Measurements from ENCODE around the gene CTIF. TPM values are rescaled to one million over a fixed set of nuclear protein-coding genes. Genes with fewer than 3 reads are reported as not detected.

The CTIF gene
- total RNA-seq, 5 donors from 2014 or later (not counting 1 experiment from before 2014, with no cell fraction given): 3.2 to 6.7 (median 4.7) TPM

DNA sequence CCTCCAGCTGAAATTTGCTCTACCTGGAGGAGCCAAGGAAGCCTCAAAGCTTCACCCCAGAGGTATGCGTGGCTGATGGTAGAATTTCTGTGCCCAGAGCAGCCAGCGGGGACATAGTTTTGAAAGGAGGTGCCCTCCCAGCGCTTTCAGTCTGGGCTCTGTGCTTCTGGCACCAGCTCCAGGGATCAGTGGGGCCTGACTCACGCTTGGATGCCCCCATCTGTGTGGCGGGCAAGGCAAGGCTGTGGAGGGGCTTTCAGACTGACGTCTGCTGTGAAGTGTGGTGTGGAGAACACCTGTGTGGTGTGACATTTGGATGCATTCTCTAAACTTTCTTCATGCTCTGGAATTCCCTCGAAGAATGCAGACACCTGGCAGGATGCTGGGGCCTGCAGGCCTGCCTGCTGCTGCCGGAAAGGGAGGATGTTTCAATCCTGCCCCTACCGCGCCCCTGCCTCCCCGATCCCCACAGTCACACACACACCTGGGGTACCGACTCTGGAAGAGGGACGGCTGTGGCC lies 84.1 kb downstream of the CTIF start:
- Histone ChIP-seq H3K9me3 (no peaks in the 10 kb centered on the region), H3K27me3 (replicated peaks in 1 of 2; ENCODE audit: control insufficient read depth in 2 of 2, extremely low read depth in 1 of 2, insufficient read depth in 2 of 2, low read length in 1 of 2) (no peaks in the 10 kb centered on the region), H3K4me3 (ENCODE audit: control insufficient read depth in 1 of 2, extremely low read depth in 1 of 2, low read length in 1 of 2) (no peak overlapping the region), H3K36me3 (ENCODE audit: control insufficient read depth in 2 of 2, extremely low read depth in 1 of 2, insufficient read depth in 1 of 2, low read length in 1 of 2) (no peaks in the 10 kb centered on the region), H3K4me1 (ENCODE audit: control insufficient read depth in 1 of 2, extremely low read depth in 1 of 2, insufficient read depth in 2 of 2, low read length in 2 of 2) (no peaks in the 10 kb centered on the region), H3K27ac (ENCODE audit: low read length) (no peak overlapping the region)
- ATAC-seq (replicated peaks in 1 of 4) (no peak), DNase-seq (no peak)
- WGBS (ENCODE audit: insufficient coverage): 85% methylated on average over 4 of the region's 13 CpGs
- Mint-ChIP-seq H3K27me3 (peaks cover 0 to 5% of the 10 kb centered on the region in 2 donors), H3K4me1 (no peaks in the 10 kb centered on the region), H3K27ac (no peak overlapping the region), H3K36me3 (no peaks in the 10 kb centered on the region), H3K9me3 (no peaks in the 10 kb centered on the region), H3K4me3 (no peak overlapping the region)
- CTCF ChIA-PET: interaction anchor here in 1 of 2 donors (0.6 kb wide), 1 partner anchor 171 kb away, joined by 3 read pairs; no protein-coding TSS in a partner anchor
- POLR2A ChIA-PET: no interaction called here

DNA sequence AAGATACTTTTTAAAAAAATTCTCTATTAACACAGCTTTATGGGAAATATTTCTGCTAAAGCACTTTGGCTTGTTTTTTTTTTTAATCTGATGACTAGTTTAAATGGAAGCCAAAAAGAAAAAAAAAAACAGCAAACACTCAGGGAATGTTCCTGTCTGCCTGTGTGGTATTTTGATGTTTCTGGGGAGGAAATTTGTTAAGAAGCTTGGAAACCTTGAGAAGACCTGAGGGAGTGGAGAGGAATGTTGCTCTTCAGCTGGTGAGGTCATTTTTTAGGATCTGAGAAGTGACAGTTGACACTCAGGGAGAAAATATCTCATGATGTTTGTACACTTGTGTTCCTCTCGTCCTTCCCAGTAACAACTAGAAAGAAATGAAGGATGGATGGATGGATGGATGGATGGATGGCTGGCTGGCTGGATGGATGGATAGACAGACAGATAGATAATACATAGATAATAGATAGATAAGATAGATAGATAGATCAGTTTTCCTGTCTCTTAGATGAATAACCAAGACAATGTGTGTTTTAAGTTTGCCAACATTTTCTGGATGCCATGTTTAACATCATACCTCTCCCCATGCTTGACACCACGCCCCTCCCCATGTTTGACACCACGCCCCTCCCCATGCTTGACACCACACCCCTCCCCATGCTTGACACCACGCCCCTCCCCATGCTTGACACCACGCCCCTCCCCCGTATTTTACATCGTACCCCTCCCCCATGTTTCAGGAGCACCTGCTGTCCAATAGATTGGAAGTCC lies 84.8 kb downstream of the CTIF start:
- DNase-seq (no peak), ATAC-seq (replicated peaks in 1 of 4) (no peak)
- Histone ChIP-seq H3K4me3 (ENCODE audit: control insufficient read depth in 1 of 2, extremely low read depth in 1 of 2, low read length in 1 of 2) (no peak overlapping the region), H3K36me3 (ENCODE audit: control insufficient read depth in 2 of 2, extremely low read depth in 1 of 2, insufficient read depth in 1 of 2, low read length in 1 of 2) (no peaks in the 10 kb centered on the region), H3K9me3 (no peaks in the 10 kb centered on the region), H3K4me1 (ENCODE audit: control insufficient read depth in 1 of 2, extremely low read depth in 1 of 2, insufficient read depth in 2 of 2, low read length in 2 of 2) (no peaks in the 10 kb centered on the region), H3K27me3 (replicated peaks in 1 of 2; ENCODE audit: control insufficient read depth in 2 of 2, extremely low read depth in 1 of 2, insufficient read depth in 2 of 2, low read length in 1 of 2) (no peaks in the 10 kb centered on the region), H3K27ac (ENCODE audit: low read length) (no peak overlapping the region)
- no peaks in the 10 kb centered on the region for H3K4me1 Mint-ChIP-seq
- no peak overlapping the region for H3K4me3 Mint-ChIP-seq
- 60% methylated on average over 1 of the region's 7 CpGs for WGBS (ENCODE audit: insufficient coverage)
- no peaks in the 10 kb centered on the region for H3K9me3 Mint-ChIP-seq
- ChIA-PET CTCF (interaction anchor here in 1 of 2 donors (0.6 kb wide), 1 partner anchor 171 kb away, joined by 3 read pairs; no protein-coding TSS in a partner anchor), POLR2A (no interaction called here)
- no peak overlapping the region for H3K27ac Mint-ChIP-seq
- no peaks in the 10 kb centered on the region for H3K36me3 Mint-ChIP-seq
- H3K27me3 Mint-ChIP-seq: peaks cover 0 to 5% of the 10 kb centered on the region in 2 donors

DNA sequence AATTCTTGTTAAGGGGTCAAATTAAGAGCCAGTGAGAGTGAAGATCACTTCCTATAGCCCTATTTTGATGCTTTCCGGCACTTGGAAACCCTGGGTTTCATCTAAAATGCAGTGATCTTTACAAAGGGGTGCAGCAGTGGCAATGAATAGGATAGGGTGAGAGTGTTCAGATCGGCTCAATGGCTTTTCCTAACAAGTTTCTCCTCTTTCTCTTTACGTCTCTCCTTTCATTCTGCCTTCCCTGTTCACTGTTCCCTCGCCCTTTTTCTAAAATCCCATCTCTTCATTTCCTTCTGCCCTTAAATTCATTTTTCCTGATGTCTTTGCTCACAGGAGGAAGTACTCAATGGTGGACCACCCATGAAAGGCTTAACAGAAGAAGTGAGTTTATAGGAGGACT lies 86.0 kb downstream of the CTIF start:
- H3K4me1 ChIP-seq (ENCODE audit: control insufficient read depth in 1 of 2, extremely low read depth in 1 of 2, insufficient read depth in 2 of 2, low read length in 2 of 2): no peaks in the 10 kb centered on the region
- Mint-ChIP-seq H3K9me3 (no peaks in the 10 kb centered on the region), H3K27me3 (peaks cover 0 to 5% of the 10 kb centered on the region in 2 donors), H3K27ac (no peak overlapping the region), H3K4me1 (no peaks in the 10 kb centered on the region), H3K36me3 (no peaks in the 10 kb centered on the region), H3K4me3 (no peak overlapping the region)
- no peak overlapping the region for H3K27ac ChIP-seq (ENCODE audit: low read length)
- no peaks in the 10 kb centered on the region for H3K9me3 ChIP-seq
- 100% methylated on average over 1 of the region's 4 CpGs for WGBS (ENCODE audit: insufficient coverage)
- ATAC-seq (replicated peaks in 1 of 4): no peak
- ChIA-PET POLR2A (no interaction called here), CTCF (no interaction called here)
- no peak overlapping the region for H3K4me3 ChIP-seq (ENCODE audit: control insufficient read depth in 1 of 2, extremely low read depth in 1 of 2, low read length in 1 of 2)
- no peaks in the 10 kb centered on the region for H3K27me3 ChIP-seq (replicated peaks in 1 of 2; ENCODE audit: control insufficient read depth in 2 of 2, extremely low read depth in 1 of 2, insufficient read depth in 2 of 2, low read length in 1 of 2)
- H3K36me3 ChIP-seq (ENCODE audit: control insufficient read depth in 2 of 2, extremely low read depth in 1 of 2, insufficient read depth in 1 of 2, low read length in 1 of 2): no peaks in the 10 kb centered on the region
- no peak for DNase-seq

DNA sequence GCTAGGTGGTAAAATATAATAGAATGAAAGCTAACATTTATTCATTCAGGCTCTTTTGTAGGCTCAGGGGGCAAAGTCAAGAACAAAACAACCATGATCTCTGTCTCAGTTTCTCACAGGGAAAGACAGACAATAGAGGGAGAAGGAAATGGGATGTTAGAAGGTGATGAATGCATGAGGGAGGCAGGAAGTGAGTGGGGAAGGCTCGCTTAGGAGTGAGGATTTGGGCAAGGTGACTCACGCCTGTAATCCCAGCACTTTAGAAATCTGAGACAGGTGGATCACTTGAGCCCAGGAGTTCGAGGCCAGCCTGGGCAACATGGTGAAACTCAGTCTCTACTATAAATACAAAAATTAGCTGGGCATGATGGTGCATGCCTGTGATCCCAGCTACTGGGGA lies 88.4 kb downstream of the CTIF start:
- no peak overlapping the region for H3K27ac Mint-ChIP-seq
- no peak overlapping the region for H3K4me3 Mint-ChIP-seq
- Histone ChIP-seq H3K4me1 (ENCODE audit: control insufficient read depth in 1 of 2, extremely low read depth in 1 of 2, insufficient read depth in 2 of 2, low read length in 2 of 2) (no peaks in the 10 kb centered on the region), H3K27ac (ENCODE audit: low read length) (no peak overlapping the region), H3K9me3 (no peaks in the 10 kb centered on the region), H3K27me3 (replicated peaks in 1 of 2; ENCODE audit: control insufficient read depth in 2 of 2, extremely low read depth in 1 of 2, insufficient read depth in 2 of 2, low read length in 1 of 2) (no peaks in the 10 kb centered on the region), H3K4me3 (ENCODE audit: control insufficient read depth in 1 of 2, extremely low read depth in 1 of 2, low read length in 1 of 2) (no peak overlapping the region), H3K36me3 (ENCODE audit: control insufficient read depth in 2 of 2, extremely low read depth in 1 of 2, insufficient read depth in 1 of 2, low read length in 1 of 2) (no peaks in the 10 kb centered on the region)
- ATAC-seq (replicated peaks in 1 of 4) (no peak), DNase-seq (no peak)
- no peaks in the 10 kb centered on the region for H3K4me1 Mint-ChIP-seq
- no peaks in the 10 kb centered on the region for H3K36me3 Mint-ChIP-seq
- H3K9me3 Mint-ChIP-seq: no peaks in the 10 kb centered on the region
- ChIA-PET POLR2A (no interaction called here), CTCF (no interaction called here)
- 63% methylated on average over 2 of the region's 3 CpGs for WGBS (ENCODE audit: insufficient coverage)
- H3K27me3 Mint-ChIP-seq: no peaks in the 10 kb centered on the region

DNA sequence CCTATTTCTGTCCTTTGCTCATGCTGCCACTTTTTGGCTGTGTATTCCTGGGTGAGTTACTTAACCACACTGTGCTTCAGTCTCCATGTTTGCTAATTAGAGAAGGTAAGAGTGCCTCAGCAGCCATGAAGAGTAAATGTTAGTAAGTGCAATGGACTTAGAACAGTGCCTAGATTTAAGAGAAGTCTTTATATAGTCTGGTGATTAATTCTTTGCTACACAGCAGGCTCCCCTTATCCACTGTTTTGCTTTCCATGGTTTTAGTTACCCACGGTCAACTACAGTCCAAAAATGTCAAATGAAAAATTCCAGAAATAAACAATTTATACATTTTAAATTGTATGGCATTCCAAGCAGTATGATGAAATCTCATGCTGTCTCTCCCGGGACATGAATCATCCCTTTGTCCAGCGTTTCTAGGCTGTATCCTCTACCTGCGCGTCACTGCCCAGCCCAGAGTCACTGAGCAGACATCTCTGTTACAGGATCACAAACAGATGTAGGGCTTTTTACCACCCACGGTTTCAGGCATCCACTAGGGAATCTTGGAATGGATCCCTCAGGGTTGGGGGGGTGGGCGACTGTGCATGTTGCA lies 91.0 kb downstream of the CTIF start:
- POLR2A ChIA-PET: no interaction called here
- ATAC-seq (replicated peaks in 1 of 4): no peak
- no CpG with 5 or more reads among the region's 7 CpGs for WGBS (ENCODE audit: insufficient coverage)
- no peak overlapping the region for H3K27ac Mint-ChIP-seq
- no peaks in the 10 kb centered on the region for H3K9me3 Mint-ChIP-seq
- DNase-seq: no peak
- no peaks in the 10 kb centered on the region for H3K36me3 Mint-ChIP-seq
- H3K4me1 Mint-ChIP-seq: no peaks in the 10 kb centered on the region
- H3K27me3 Mint-ChIP-seq: peaks cover 0 to 3% of the 10 kb centered on the region in 2 donors
- no peak overlapping the region for H3K27ac ChIP-seq (ENCODE audit: low read length)
- no peaks in the 10 kb centered on the region for H3K27me3 ChIP-seq (replicated peaks in 1 of 2; ENCODE audit: control insufficient read depth in 2 of 2, extremely low read depth in 1 of 2, insufficient read depth in 2 of 2, low read length in 1 of 2)
- no peaks in the 10 kb centered on the region for H3K9me3 ChIP-seq
- no peak overlapping the region for H3K4me3 ChIP-seq (ENCODE audit: control insufficient read depth in 1 of 2, extremely low read depth in 1 of 2, low read length in 1 of 2)
- no peaks in the 10 kb centered on the region for H3K36me3 ChIP-seq (ENCODE audit: control insufficient read depth in 2 of 2, extremely low read depth in 1 of 2, insufficient read depth in 1 of 2, low read length in 1 of 2)
- no peak overlapping the region for H3K4me3 Mint-ChIP-seq
- CTCF ChIA-PET: interaction anchor here in 1 of 2 donors (0.6 kb wide), 1 partner anchor 365 kb away, joined by 3 read pairs; no protein-coding TSS in a partner anchor
- no peaks in the 10 kb centered on the region for H3K4me1 ChIP-seq (ENCODE audit: control insufficient read depth in 1 of 2, extremely low read depth in 1 of 2, insufficient read depth in 2 of 2, low read length in 2 of 2)

DNA sequence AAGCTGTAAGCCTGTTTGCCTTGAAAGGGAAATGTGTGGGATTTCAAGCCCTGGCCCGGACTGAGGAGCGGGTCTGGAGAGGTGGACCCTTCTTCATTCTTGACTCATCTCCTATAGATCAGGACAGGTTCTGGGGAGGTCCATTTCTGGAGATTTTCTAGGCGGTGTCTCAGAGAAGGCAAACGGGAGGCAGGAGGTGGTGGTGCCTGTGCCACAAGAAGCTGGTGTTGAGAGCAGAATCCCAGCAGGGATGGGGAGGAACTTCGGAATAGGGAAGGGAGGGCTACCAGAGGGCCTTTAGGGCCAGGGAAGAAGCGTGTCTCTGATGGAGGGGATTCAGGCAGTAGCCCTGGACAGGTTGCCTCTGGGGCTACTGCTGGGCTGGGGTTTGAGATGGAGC lies 93.0 kb downstream of the CTIF start:
- WGBS (ENCODE audit: insufficient coverage): 80% methylated on average over 3 of the region's 6 CpGs
- no peak overlapping the region for H3K27ac Mint-ChIP-seq
- peaks cover 0 to 3% of the 10 kb centered on the region in 2 donors for H3K27me3 Mint-ChIP-seq
- H3K27ac ChIP-seq (ENCODE audit: low read length): no peak overlapping the region
- no peaks in the 10 kb centered on the region for H3K9me3 ChIP-seq
- no peaks in the 10 kb centered on the region for H3K4me1 ChIP-seq (ENCODE audit: control insufficient read depth in 1 of 2, extremely low read depth in 1 of 2, insufficient read depth in 2 of 2, low read length in 2 of 2)
- POLR2A ChIA-PET: no interaction called here
- CTCF ChIA-PET: no interaction called here
- no peak for ATAC-seq (replicated peaks in 1 of 4)
- no peaks in the 10 kb centered on the region for H3K4me1 Mint-ChIP-seq
- no peak for DNase-seq
- H3K27me3 ChIP-seq (replicated peaks in 1 of 2; ENCODE audit: control insufficient read depth in 2 of 2, extremely low read depth in 1 of 2, insufficient read depth in 2 of 2, low read length in 1 of 2): peaks cover 0 to 4% of the 10 kb centered on the region in 2 experiments
- H3K9me3 Mint-ChIP-seq: no peaks in the 10 kb centered on the region
- H3K36me3 ChIP-seq (ENCODE audit: control insufficient read depth in 2 of 2, extremely low read depth in 1 of 2, insufficient read depth in 1 of 2, low read length in 1 of 2): no peaks in the 10 kb centered on the region
- no peak overlapping the region for H3K4me3 ChIP-seq (ENCODE audit: control insufficient read depth in 1 of 2, extremely low read depth in 1 of 2, low read length in 1 of 2)
- no peak overlapping the region for H3K4me3 Mint-ChIP-seq
- H3K36me3 Mint-ChIP-seq: no peaks in the 10 kb centered on the region

Measured in T-cell (primary cell).